ENCODE measurements around the gene DYRK2.
A peak's percentile ranks its signal among the peaks of the same experiment; 100 is the strongest.

The DYRK2 gene

GRCh38 chr12:67637718-67638117, 10.8 kb upstream of the DYRK2 start:
- Histone ChIP-seq H3K4me3 (no peak overlapping the region), H3K9ac (no peak overlapping the region), H3K27me3 (no peaks in the 10 kb centered on the region), H4K20me1 (no peaks in the 10 kb centered on the region), H3K9me3 (replicated peaks in 1 of 11) (no peaks in the 10 kb centered on the region), H3K27ac (no peak overlapping the region), H3K36me3 (no peaks in the 10 kb centered on the region), H3K4me1 (peaks cover 0 to 31% (median 15%) of the 10 kb centered on the region in 10 experiments; a peak in 12 of 20 replicates), H3K4me2 (no peak overlapping the region)
- no peak for TF ChIP-seq Cebpa-rat (IDR thresholded peaks at IDR 0.05)

DNA sequence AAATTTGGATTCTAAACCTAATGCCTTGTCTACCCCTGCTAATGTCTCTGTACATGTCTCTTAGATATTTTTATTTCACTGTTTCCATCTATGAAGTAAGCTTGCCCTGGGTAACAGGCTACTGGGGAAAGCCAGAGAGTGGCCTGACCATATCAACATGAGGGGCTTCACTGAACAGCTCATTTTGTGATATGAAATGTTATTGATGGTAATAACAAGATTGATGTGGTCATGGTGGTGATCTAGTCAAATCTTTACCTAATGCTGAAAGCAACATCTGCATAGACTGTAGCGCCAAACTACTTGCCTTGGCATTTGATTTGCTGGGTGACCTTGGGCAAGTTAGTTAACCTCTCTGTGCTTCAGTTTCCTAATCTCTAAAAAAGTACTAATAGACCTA, 9.9 kb upstream of the DYRK2 start:
- no peak for TF ChIP-seq Cebpa-rat (IDR thresholded peaks at IDR 0.05)
- Histone ChIP-seq H3K9me3 (replicated peaks in 1 of 11) (no peaks in the 10 kb centered on the region), H3K36me3 (no peaks in the 10 kb centered on the region), H3K4me3 (no peak overlapping the region), H3K27me3 (no peaks in the 10 kb centered on the region), H3K9ac (no peak overlapping the region), H3K27ac (no peak overlapping the region), H4K20me1 (no peaks in the 10 kb centered on the region), H3K4me2 (no peak overlapping the region), H3K4me1 (peaks cover 0 to 21% (median 12%) of the 10 kb centered on the region in 10 experiments; a peak in 12 of 20 replicates)

GRCh38 chr12:67640863-67641262, 7.7 kb upstream of the DYRK2 start:
- Histone ChIP-seq H3K4me2 (no peak overlapping the region), H3K4me3 (no peak overlapping the region), H4K20me1 (no peaks in the 10 kb centered on the region), H3K4me1 (peaks cover 0 to 1% (median 0%) of the 10 kb centered on the region in 10 experiments; a peak in 1 of 20 replicates), H3K9ac (no peak overlapping the region), H3K9me3 (replicated peaks in 1 of 11) (no peaks in the 10 kb centered on the region), H3K27ac (no peak overlapping the region), H3K36me3 (no peaks in the 10 kb centered on the region), H3K27me3 (no peaks in the 10 kb centered on the region)
- no peak for TF ChIP-seq Cebpa-rat (IDR thresholded peaks at IDR 0.05)

DNA sequence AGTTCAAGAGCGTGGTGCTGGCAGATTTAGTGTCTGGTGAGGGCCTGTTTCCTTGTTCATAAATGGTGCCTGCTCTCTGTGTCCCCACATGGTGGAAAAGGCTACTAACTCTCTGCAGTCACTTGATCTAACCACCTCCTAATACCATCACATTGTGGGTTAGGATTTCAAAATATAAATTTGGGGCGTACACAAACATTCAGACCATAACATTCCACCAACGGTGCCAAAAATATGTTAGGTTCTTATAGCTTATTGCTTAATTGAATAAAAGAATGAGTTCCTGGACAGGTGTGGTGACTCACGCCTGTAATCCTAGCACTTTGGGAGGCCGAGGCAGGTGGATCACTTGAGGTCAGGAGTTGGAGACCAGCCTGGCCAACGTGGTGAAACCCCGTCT, 3.4 kb upstream of the DYRK2 start:
- Histone ChIP-seq H3K9ac (no peak overlapping the region), H4K20me1 (peaks cover 0 to 3% (median under 1%) of the 10 kb centered on the region in 11 experiments; a peak in 14 of 22 replicates), H3K4me1 (peaks cover 5 to 13% (median 9%) of the 10 kb centered on the region in 10 experiments; a peak in 18 of 20 replicates), H3K27ac (no peak overlapping the region), H3K36me3 (no peaks in the 10 kb centered on the region), H3K27me3 (no peaks in the 10 kb centered on the region), H3K9me3 (replicated peaks in 1 of 11) (no peaks in the 10 kb centered on the region), H3K4me3 (no peak overlapping the region), H3K4me2 (no peak overlapping the region)
- no peak for TF ChIP-seq Cebpa-rat (IDR thresholded peaks at IDR 0.05)

DNA sequence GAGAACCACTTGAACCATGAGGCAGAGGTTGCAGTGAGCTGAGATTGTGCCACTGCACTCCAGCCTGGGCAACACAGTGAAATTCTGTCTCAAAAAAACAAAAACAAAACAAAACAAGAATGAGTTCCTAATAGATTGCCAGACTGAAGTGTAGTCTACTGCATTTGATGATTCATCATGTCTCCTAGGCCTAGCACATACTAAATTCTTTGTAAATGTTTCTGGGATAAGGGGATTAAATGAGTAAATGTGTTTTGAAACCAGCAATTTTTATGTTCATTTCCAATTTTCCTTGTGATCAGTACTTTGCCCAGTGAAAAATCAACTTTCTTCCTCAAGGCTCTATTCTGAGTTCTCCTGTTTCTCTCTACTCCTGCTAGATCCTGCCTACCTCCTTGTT, 2.9 kb upstream of the DYRK2 start:
- H3K36me3 ChIP-seq: no peaks in the 10 kb centered on the region
- no peaks in the 10 kb centered on the region for H3K9me3 ChIP-seq (replicated peaks in 1 of 11)
- TF ChIP-seq Cebpa-rat (IDR thresholded peaks at IDR 0.05): no peak
- no peak overlapping the region for H3K4me3 ChIP-seq
- H3K9ac ChIP-seq: no peak overlapping the region
- no peak overlapping the region for H3K27ac ChIP-seq
- peaks cover 10 to 18% (median 12%) of the 10 kb centered on the region in 10 experiments for H3K4me1 ChIP-seq
- no peak overlapping the region for H3K4me2 ChIP-seq
- H3K27me3 ChIP-seq: no peaks in the 10 kb centered on the region
- H4K20me1 ChIP-seq: peaks cover 5 to 8% (median 6%) of the 10 kb centered on the region in 11 experiments; a peak in 21 of 22 replicates

DNA sequence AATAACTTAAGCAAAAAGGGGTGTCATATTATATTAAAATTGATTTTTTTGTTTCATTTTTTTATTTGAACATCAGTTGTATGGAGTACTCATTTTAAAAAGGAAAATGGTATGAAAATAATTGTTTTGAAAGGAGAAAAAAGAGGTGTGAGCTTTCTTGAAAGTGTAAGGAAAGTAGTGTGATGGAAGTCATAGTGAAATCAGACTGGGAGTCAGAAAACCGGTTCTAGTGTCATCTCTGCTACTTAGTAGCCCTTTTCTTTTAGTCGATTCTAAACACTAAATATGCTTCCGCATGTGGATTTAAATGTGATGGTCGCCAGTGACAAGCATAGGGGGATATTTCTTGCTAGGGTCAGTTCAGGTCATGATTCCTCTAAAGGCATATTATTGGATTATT, 1.8 kb upstream of the DYRK2 start:
- peaks cover 22 to 29% (median 24%) of the 10 kb centered on the region in 10 experiments for H3K4me1 ChIP-seq
- no peak overlapping the region for H3K9ac ChIP-seq
- peaks cover 0 to 2% (median 0%) of the 10 kb centered on the region in 11 experiments; a peak in 1 of 22 replicates for H3K36me3 ChIP-seq
- no peak overlapping the region for H3K27ac ChIP-seq
- no peak overlapping the region for H3K4me3 ChIP-seq
- no peak for TF ChIP-seq Cebpa-rat (IDR thresholded peaks at IDR 0.05)
- no peaks in the 10 kb centered on the region for H3K9me3 ChIP-seq (replicated peaks in 1 of 11)
- H3K4me2 ChIP-seq: no peak overlapping the region
- peaks cover 16 to 20% (median 17%) of the 10 kb centered on the region in 11 experiments; a peak in 21 of 22 replicates for H4K20me1 ChIP-seq
- H3K27me3 ChIP-seq: no peaks in the 10 kb centered on the region

GRCh38 chr12:67647181-67647798, 1.3 kb upstream of the DYRK2 start:
- Histone ChIP-seq H3K27me3 (no peaks in the 10 kb centered on the region), H4K20me1 (peaks cover 18 to 25% (median 22%) of the 10 kb centered on the region in 11 experiments; a peak in 21 of 22 replicates), H3K9me3 (replicated peaks in 1 of 11) (no peaks in the 10 kb centered on the region), H3K4me3 (peak overlapping the region in 9 of 10 experiments; percentile 93 to 100 (median 99); a peak in 16 of 20 replicates), H3K36me3 (peaks cover 0 to 7% (median 0%) of the 10 kb centered on the region in 11 experiments; a peak in 5 of 22 replicates), H3K9ac (peak overlapping the region in 8 of 11 experiments; percentile 87 to 100 (median 98); a peak in 11 of 22 replicates), H3K4me2 (peak overlapping the region; percentile 82 to 99 (median 95)), H3K27ac (peak overlapping the region in 3 of 11 experiments; percentile 77 to 93 (median 85); a peak in 6 of 22 replicates), H3K4me1 (peaks cover 24 to 32% (median 27%) of the 10 kb centered on the region in 10 experiments)
- TF ChIP-seq Cebpa-rat (IDR thresholded peaks at IDR 0.05): no peak

GRCh38 chr12:67647799-67648520, 585 bp upstream of the DYRK2 start:
- H3K4me3 ChIP-seq: peak overlapping the region; percentile 93 to 100 (median 99)
- H3K4me2 ChIP-seq: peak overlapping the region; percentile 82 to 99 (median 95)
- peaks cover 19 to 32% (median 28%) of the 10 kb centered on the region in 11 experiments; a peak in 21 of 22 replicates for H4K20me1 ChIP-seq
- peaks cover 0 to 14% (median 6%) of the 10 kb centered on the region in 11 experiments; a peak in 11 of 22 replicates for H3K36me3 ChIP-seq
- no peaks in the 10 kb centered on the region for H3K9me3 ChIP-seq (replicated peaks in 1 of 11)
- peak overlapping the region; percentile 76 to 100 (median 98) for H3K9ac ChIP-seq
- no peaks in the 10 kb centered on the region for H3K27me3 ChIP-seq
- peaks cover 24 to 32% (median 28%) of the 10 kb centered on the region in 10 experiments for H3K4me1 ChIP-seq
- TF ChIP-seq Cebpa-rat (IDR thresholded peaks at IDR 0.05): no peak
- H3K27ac ChIP-seq: peak overlapping the region; percentile 65 to 99 (median 77)

- no peak for TF ChIP-seq Cebpa-rat (IDR thresholded peaks at IDR 0.05)
- H4K20me1 ChIP-seq: peaks cover 30 to 44% (median 41%) of the 10 kb centered on the region in 11 experiments; a peak in 21 of 22 replicates
- H3K36me3 ChIP-seq: peaks cover 9 to 27% (median 19%) of the 10 kb centered on the region in 11 experiments; a peak in 21 of 22 replicates
- H3K4me3 ChIP-seq: peak overlapping the region; percentile 93 to 100 (median 99)
- H3K9me3 ChIP-seq (replicated peaks in 1 of 11): no peaks in the 10 kb centered on the region
- peak overlapping the region; percentile 84 to 98 (median 95) for H3K4me2 ChIP-seq
- H3K27ac ChIP-seq: peak overlapping the region; percentile 93 to 99 (median 97)
- peak overlapping the region; percentile 96 to 100 (median 99) for H3K9ac ChIP-seq
- H3K4me1 ChIP-seq: peaks cover 24 to 33% (median 28%) of the 10 kb centered on the region in 10 experiments
- no peaks in the 10 kb centered on the region for H3K27me3 ChIP-seq
These were observed 670 bp downstream of the DYRK2 start for GRCh38 chr12:67649261-67649569.
